HG02798 (cell line): ENCODE results near the gene FOXD4L4.
"Not testable (repeated sequence)": the region's sequence is repeated elsewhere in the genome, so short reads cannot be mapped to it uniquely, and the experiment has no call there.

Experiments used
- ATAC-seq: cut with Tn5 transposase; IDR thresholded peaks from one replicate; pipeline ENCODE4 v1.9.1; 2021; ENCODE audit warnings: mild to moderate bottlenecking; ENCODE audit not compliant: unreplicated experiment, poor library complexity

FOXD4L4 gene

GRCh38 chr9:65737096-65737564 lies at the start of gene FOXD4L4:
Gene FOXD4L4, plus strand, starts transcription at chr9:65737146. Its CDS starts 0 bp downstream, at chr9:65737146.
- ATAC-seq = not testable (repeated sequence)

DNA sequence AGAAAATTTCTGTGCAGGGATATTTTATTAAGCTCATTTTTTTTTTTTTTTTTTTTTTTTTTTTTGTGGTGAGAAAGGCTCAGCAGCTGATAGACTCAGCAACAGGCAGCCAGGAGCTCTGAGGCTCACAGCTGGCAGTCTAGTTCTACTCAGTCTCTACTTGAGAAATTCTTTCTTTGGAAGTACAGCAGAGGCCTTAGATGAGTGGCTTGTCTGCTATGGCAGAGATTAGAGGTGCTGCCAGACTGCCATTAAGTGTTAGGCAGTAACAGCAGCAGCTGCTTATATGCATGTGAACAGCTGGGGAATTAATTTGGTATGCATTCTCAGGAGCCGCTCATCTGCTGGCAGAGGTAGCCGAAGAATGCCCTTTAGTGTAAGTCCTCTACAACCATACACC lies 33.4 kb upstream of the FOXD4L4 start:
- not testable (repeated sequence) for ATAC-seq

DNA sequence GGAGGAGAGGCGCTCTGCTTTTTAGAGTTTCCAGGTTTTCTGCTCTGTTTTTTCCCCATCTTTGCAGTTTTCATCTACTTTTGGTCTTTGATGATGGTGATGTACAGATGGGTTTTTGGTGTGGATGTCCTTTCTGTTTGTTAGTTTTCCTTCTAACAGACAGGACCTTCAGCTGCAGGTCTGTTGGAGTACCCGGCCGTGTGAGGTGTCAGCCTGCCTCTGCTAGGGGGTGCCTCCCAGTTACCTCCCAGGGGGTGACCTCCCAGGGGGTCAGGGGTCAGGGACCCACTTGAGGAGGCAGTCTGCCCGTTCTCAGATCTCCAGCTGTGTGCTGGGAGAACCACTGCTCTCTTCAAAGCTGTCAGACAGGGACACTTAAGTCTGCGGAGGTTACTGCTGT lies 22.5 kb upstream of the FOXD4L4 start:
- not testable (repeated sequence) for ATAC-seq

DNA sequence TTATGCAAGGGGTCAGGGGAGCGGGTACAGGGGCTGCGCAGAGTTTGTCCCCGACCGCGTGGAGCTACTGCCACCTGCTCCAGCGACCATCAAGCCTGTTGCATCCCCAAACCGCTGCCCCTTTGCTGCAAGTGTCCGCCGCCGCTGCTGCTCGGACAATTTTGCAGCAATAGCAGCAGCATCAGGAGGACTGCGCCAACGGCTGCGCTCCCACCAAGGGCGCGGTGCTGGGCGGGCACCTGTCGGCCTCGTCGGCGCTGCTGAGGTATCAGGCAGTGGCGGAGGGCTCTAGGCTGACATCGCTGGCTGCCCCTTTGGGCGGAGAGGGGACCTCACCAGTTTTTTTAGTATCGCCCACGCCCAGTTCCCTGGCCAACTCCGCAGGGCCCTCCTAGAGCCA lies 1.2 kb downstream of the FOXD4L4 start:
- not testable (repeated sequence) for ATAC-seq
